DND-41 (cell line): Measurements from ENCODE around the gene NUP214.
"Not testable (repeated sequence)": the region's sequence is repeated elsewhere in the genome, so short reads cannot be mapped to it uniquely, and the experiment has no call there.

Experiments used
- ATAC-seq: fragments of 200-7000 bp; cut with Tn5 transposase; 3 replicates; pipeline ENCODE4 v1.9.1; 2021; ENCODE audit warnings: low read depth; ENCODE audit not compliant: insufficient read depth
- DNase-seq: peaks from one replicate; pipeline ENCODE4 v3.0.0-alpha.2; 2020
- H2AFZ ChIP-seq: 2 replicates; pipeline ENCODE4 v1.6.0; 2012; ENCODE audit warnings: low read depth, low read length
- H3K27ac ChIP-seq: 2 replicates; pipeline ENCODE4 v1.5.1; 2012; ENCODE audit warnings: low read length, inconsistent platforms
- H3K27me3 ChIP-seq: fragments of 200-600 bp; sonication (generic); 2 replicates; pipeline ENCODE4 v1.6.0; 2012; ENCODE audit warnings: low read length, mild to moderate bottlenecking, inconsistent platforms; ENCODE audit not compliant: insufficient read depth, poor library complexity
- H3K36me3 ChIP-seq: 2 replicates; pipeline ENCODE4 v1.5.1; 2012; ENCODE audit warnings: low read length, inconsistent platforms; ENCODE audit not compliant: insufficient read depth
- H3K4me1 ChIP-seq: 2 replicates; pipeline ENCODE4 v1.5.1; 2012; ENCODE audit warnings: mild to moderate bottlenecking, low read length; ENCODE audit not compliant: insufficient read depth
- H3K4me2 ChIP-seq: 2 replicates; pipeline ENCODE4 v1.6.0; 2012; ENCODE audit warnings: mild to moderate bottlenecking, moderate library complexity, low read length, inconsistent platforms; ENCODE audit not compliant: insufficient read depth
- H3K4me3 ChIP-seq, 2 experiments: fragments of 200-600 bp in 1 of 2; shearing (Covaris generic) in 1 of 2; 2 replicates each; pipeline ENCODE4 v1.5.1; 2012 to 2016; ENCODE audit warnings: inconsistent platforms in 2 of 2, low read length in 2 of 2, mild to moderate bottlenecking in 2 of 2, low read depth in 1 of 2, moderate library complexity in 1 of 2
- H3K79me2 ChIP-seq: 2 replicates; pipeline ENCODE4 v1.6.0; 2012; ENCODE audit warnings: low read length, inconsistent platforms; ENCODE audit not compliant: insufficient read depth
- H3K9ac ChIP-seq: 2 replicates; pipeline ENCODE4 v1.6.0; 2012; ENCODE audit warnings: low read depth, mild to moderate bottlenecking, inconsistent platforms, low read length, moderate library complexity
- H3K9me3 ChIP-seq: 2 replicates; pipeline ENCODE4 v1.5.1; 2012; ENCODE audit warnings: low read length, moderate library complexity, mild to moderate bottlenecking, inconsistent platforms; ENCODE audit not compliant: insufficient read depth, severe bottlenecking
- H4K20me1 ChIP-seq: 2 replicates; pipeline ENCODE4 v1.6.0; 2012; ENCODE audit warnings: low read length; ENCODE audit not compliant: insufficient read depth
- CTCF ChIP-seq: IDR thresholded peaks from 2 replicates; pipeline ENCODE4 v1.5.1; 2012; ENCODE audit warnings: borderline replicate concordance, low read length, moderate library complexity, mild to moderate bottlenecking; ENCODE audit not compliant: poor library complexity, severe bottlenecking; ENCODE audit errors: extremely low read depth
- EZH2 ChIP-seq: IDR thresholded peaks from 3 replicates; pipeline ENCODE4 v1.6.1; 2012; ENCODE audit warnings: borderline replicate concordance, low read depth, mild to moderate bottlenecking, moderate library complexity, low read length, inconsistent platforms; ENCODE audit not compliant: severe bottlenecking

NUP214 gene

GRCh38 chr9:131149688-131150053, 24.3 kb downstream of the NUP214 start:
- H3K9me3 ChIP-seq: no peaks in the 10 kb centered on the region
- H2AFZ ChIP-seq: no peak overlapping the region
- H3K4me2 ChIP-seq: no peak overlapping the region
- no peak for TF ChIP-seq EZH2
- TF ChIP-seq CTCF: no peak
- H4K20me1 ChIP-seq: no peaks in the 10 kb centered on the region
- peaks cover 2% of the 10 kb centered on the region; the same call in 1 of the 2 replicates for H3K79me2 ChIP-seq
- no peak overlapping the region for H3K4me3 ChIP-seq
- no peak for ATAC-seq
- peaks cover 95% of the 10 kb centered on the region for H3K36me3 ChIP-seq
- H3K27ac ChIP-seq: no peak overlapping the region
- H3K27me3 ChIP-seq: no peaks in the 10 kb centered on the region
- no peaks in the 10 kb centered on the region for H3K4me1 ChIP-seq
- no peak overlapping the region for H3K9ac ChIP-seq
- DNase-seq: no peak

- Histone ChIP-seq H3K9ac (no peak overlapping the region), H3K36me3 (peaks cover 77% of the 10 kb centered on the region), H3K9me3 (no peaks in the 10 kb centered on the region), H3K4me3 (no peak overlapping the region), H3K4me1 (no peaks in the 10 kb centered on the region), H3K4me2 (no peak overlapping the region), H3K27ac (no peak overlapping the region), H3K27me3 (no peaks in the 10 kb centered on the region), H4K20me1 (no peaks in the 10 kb centered on the region), H2AFZ (no peak overlapping the region), H3K79me2 (peaks cover 14% of the 10 kb centered on the region; the same call in 1 of the 2 replicates)
- ATAC-seq: no peak
- no peak for DNase-seq
- no peak for TF ChIP-seq EZH2
- no peak for TF ChIP-seq CTCF
Observed at GRCh38 chr9:131153595-131153994, 28.2 kb downstream of the NUP214 start.

GRCh38 chr9:131158673-131159072, 33.3 kb downstream of the NUP214 start:
- not testable (repeated sequence) for H3K9ac ChIP-seq, H3K27me3 ChIP-seq, H3K27ac ChIP-seq, H3K4me2 ChIP-seq, H3K9me3 ChIP-seq, H3K4me1 ChIP-seq, ATAC-seq, H2AFZ ChIP-seq, H4K20me1 ChIP-seq, DNase-seq, H3K4me3 ChIP-seq
- H3K36me3 ChIP-seq: peaks cover 68% of the 10 kb centered on the region
- peaks cover 14% of the 10 kb centered on the region; the same call in 1 of the 2 replicates for H3K79me2 ChIP-seq

- Histone ChIP-seq H3K27ac (no peak overlapping the region), H3K79me2 (peaks cover 8% of the 10 kb centered on the region; the same call in 1 of the 2 replicates), H2AFZ (no peak overlapping the region), H3K4me3 (no peak overlapping the region), H3K36me3 (peaks cover 69% of the 10 kb centered on the region), H3K4me2 (no peak overlapping the region), H3K9ac (no peak overlapping the region), H3K4me1 (no peaks in the 10 kb centered on the region), H3K27me3 (no peaks in the 10 kb centered on the region), H3K9me3 (no peaks in the 10 kb centered on the region), H4K20me1 (no peaks in the 10 kb centered on the region)
- DNase-seq (no peak), ATAC-seq (no peak)
- TF ChIP-seq EZH2 (no peak), CTCF (no peak)
Observed at GRCh38 chr9:131160416-131161112, 35.2 kb downstream of the NUP214 start.
